Esophagus muscularis mucosa (tissue), 4 donors: ENCODE results near the gene TEX2. TPM values are rescaled to one million over a fixed set of nuclear protein-coding genes. Genes with fewer than 3 reads are reported as not detected.
A peak's percentile ranks its signal among the peaks of the same experiment; 100 is the strongest.

Experiments
- DNase-seq: peaks from one replicate; pipeline ENCODE4 v3.0.0-alpha.2; 2017; ENCODE audit errors: extremely low spot score
- H3K27ac ChIP-seq, 4 donors: fragments of 200-600 bp; sonication (generic); replicated peaks in 1 of 4; 1 replicate in 3 of 4; 2 replicates in 1 of 4; pipeline ENCODE4 v1.5.1; 2016 to 2019; ENCODE audit warnings: mild to moderate bottlenecking in 1 of 4
- H3K27me3 ChIP-seq, 4 donors: fragments of 200-600 bp; sonication (generic); one replicate each; pipeline versions ENCODE4 v1.5.1 to v1.6.0; 2016 to 2019
- H3K36me3 ChIP-seq, 4 donors: fragments of 200-600 bp; sonication (generic); one replicate each; pipeline ENCODE4 v1.5.1; 2016 to 2019
- H3K4me1 ChIP-seq, 4 donors: fragments of 200-600 bp; sonication (generic); one replicate each; pipeline ENCODE4 v1.5.1; 2016 to 2019
- H3K4me3 ChIP-seq, 4 donors: fragments of 200-600 bp; sonication (generic); 1 replicate in 2 of 4; 2 replicates in 2 of 4; pipeline ENCODE4 v1.5.1; 2016 to 2019; ENCODE audit warnings: mild to moderate bottlenecking in 4 of 4, moderate library complexity in 1 of 4
- H3K9me3 ChIP-seq, 4 donors: fragments of 200-600 bp; sonication (generic); 1 replicate in 3 of 4; 2 replicates in 1 of 4; pipeline ENCODE4 v1.5.1; 2016 to 2019
- CTCF ChIP-seq, 3 experiments: fragments of 200-600 bp in 2 of 3; fragments of 450-650 bp in 1 of 3; sonication (generic) in 2 of 3; IDR thresholded peaks; one replicate each; pipeline ENCODE4 v1.5.1; 2017 to 2019; ENCODE audit warnings: antibody characterized with exemption in 3 of 3, mild to moderate bottlenecking in 2 of 3, moderate library complexity in 1 of 3
- EP300 ChIP-seq: sonication (generic); formaldehyde crosslinking; IDR thresholded peaks from one replicate; pipeline ENCODE4 v1.6.1; 2017; ENCODE audit warnings: antibody characterized with exemption
- POLR2A ChIP-seq: fragments of 450-650 bp; IDR thresholded peaks from one replicate; pipeline ENCODE4 v1.6.1; 2017; ENCODE audit warnings: antibody characterized with exemption, moderate library complexity, mild to moderate bottlenecking, low read depth
- POLR2AphosphoS5 ChIP-seq, 2 donors: sonication (generic); formaldehyde crosslinking; IDR thresholded peaks; one replicate each; pipeline ENCODE4 v1.6.1; 2017; ENCODE audit warnings: antibody characterized with exemption in 2 of 2
- WGBS: methylation state at CpG from one replicate; pipeline ENCODE4 v1.1.5; 2018; 5-methylcytosine and 5-hydroxymethylcytosine counted together
- intact Hi-C: fragments of 100-400 bp; cut with DNase I; formaldehyde crosslinking; loops from one replicate; pipeline ENCODE4 v1.15.1; 2023
- total RNA-seq, 4 donors: library from RNA; depleted of rRNA; stranded (reverse); fragments of >200 nt; gene quantifications; one replicate each; pipeline versions ENCODE4 v1.1.0 to v1.2.1, GENCODE V29; 2016

TEX2 gene
- total RNA-seq, 4 donors from 2014 or later: 32.6 to 58.7 (median 46.1) TPM

- H3K4me1 ChIP-seq: peaks cover 15 to 26% (median 24%) of the 10 kb centered on the region in 4 donors
- H3K9me3 ChIP-seq: no peaks in the 10 kb centered on the region
- H3K36me3 ChIP-seq: peaks cover 0 to 23% (median 14%) of the 10 kb centered on the region in 4 donors
- H3K4me3 ChIP-seq: no peak overlapping the region
- DNase-seq: no peak
- no peak for TF ChIP-seq POLR2AphosphoS5 (IDR thresholded peaks at IDR 0.05)
- TF ChIP-seq CTCF (IDR thresholded peaks at IDR 0.05): no peak
- TF ChIP-seq EP300: no peak
- peak overlapping the region in 2 of 4 donors; percentile 20 to 32 for H3K27ac ChIP-seq
- WGBS: 87% methylated on average over 7 of the region's 7 CpGs
- H3K27me3 ChIP-seq: no peaks in the 10 kb centered on the region
- intact Hi-C loops: no loop called here
Observed at GRCh38 chr17:64177311-64178010, 85.6 kb downstream of the TEX2 start.

GRCh38 chr17:64176556-64176955, 86.5 kb downstream of the TEX2 start:
- peak overlapping the region in 3 of 4 donors; percentile 5 to 32 (median 20) for H3K27ac ChIP-seq
- H3K9me3 ChIP-seq: no peaks in the 10 kb centered on the region
- intact Hi-C loops: no loop called here
- no peaks in the 10 kb centered on the region for H3K27me3 ChIP-seq
- peaks cover 0 to 25% (median 15%) of the 10 kb centered on the region in 4 donors for H3K36me3 ChIP-seq
- no peak for TF ChIP-seq EP300
- TF ChIP-seq CTCF (IDR thresholded peaks at IDR 0.05): no peak
- no peak for TF ChIP-seq POLR2A
- no peak for TF ChIP-seq POLR2AphosphoS5 (IDR thresholded peaks at IDR 0.05)
- peaks cover 15 to 26% (median 24%) of the 10 kb centered on the region in 4 donors for H3K4me1 ChIP-seq
- DNase-seq: no peak
- H3K4me3 ChIP-seq: no peak overlapping the region

GRCh38 chr17:64174686-64175456, 88.2 kb downstream of the TEX2 start:
- H3K27ac ChIP-seq: peak overlapping the region in 2 of 4 donors; percentile 32 to 52

GRCh38 chr17:64173646-64174045, 89.4 kb downstream of the TEX2 start:
- Histone ChIP-seq H3K4me1 (peaks cover 15 to 26% (median 21%) of the 10 kb centered on the region in 4 donors), H3K9me3 (no peaks in the 10 kb centered on the region), H3K27ac (no peak overlapping the region), H3K36me3 (peaks cover 0 to 42% (median 21%) of the 10 kb centered on the region in 4 donors), H3K27me3 (no peaks in the 10 kb centered on the region), H3K4me3 (no peak overlapping the region)
- intact Hi-C loops: no loop called here
- 90% methylated on average over 3 of the region's 3 CpGs for WGBS
- DNase-seq: no peak
- TF ChIP-seq POLR2AphosphoS5 (IDR thresholded peaks at IDR 0.05) (no peak), EP300 (no peak), POLR2A (no peak), CTCF (IDR thresholded peaks at IDR 0.05) (no peak)

More at GRCh38 chr17:64174686-64175456, 88.2 kb downstream of the TEX2 start:
- no peaks in the 10 kb centered on the region for H3K27me3 ChIP-seq
- no peak for DNase-seq
- H3K9me3 ChIP-seq: no peaks in the 10 kb centered on the region
- intact Hi-C loops: no loop called here
- WGBS: 81% methylated on average over 5 of the region's 7 CpGs
- peaks cover 0 to 41% (median 21%) of the 10 kb centered on the region in 4 donors for H3K36me3 ChIP-seq
- peaks cover 15 to 26% (median 23%) of the 10 kb centered on the region in 4 donors for H3K4me1 ChIP-seq
- H3K4me3 ChIP-seq: no peak overlapping the region
- TF ChIP-seq EP300 (no peak), POLR2AphosphoS5 (IDR thresholded peaks at IDR 0.05) (peak in 1 of 2 donors; percentile 20)

- no peak for DNase-seq
- Histone ChIP-seq H3K27ac (no peak overlapping the region), H3K36me3 (peaks cover 0 to 42% (median 21%) of the 10 kb centered on the region in 4 donors), H3K27me3 (no peaks in the 10 kb centered on the region), H3K4me3 (no peak overlapping the region), H3K9me3 (no peaks in the 10 kb centered on the region), H3K4me1 (peaks cover 15 to 25% (median 19%) of the 10 kb centered on the region in 4 donors)
- 69% methylated on average over 3 of the region's 3 CpGs for WGBS
- intact Hi-C loops: no loop called here
- TF ChIP-seq POLR2AphosphoS5 (IDR thresholded peaks at IDR 0.05) (no peak), POLR2A (no peak), CTCF (IDR thresholded peaks at IDR 0.05) (no peak), EP300 (no peak)
Observed at GRCh38 chr17:64172510-64172909, 90.5 kb downstream of the TEX2 start.
